Measurements from ENCODE around the gene PTPRJ.
"Not testable (repeated sequence)": the region's sequence is repeated elsewhere in the genome, so short reads cannot be mapped to it uniquely, and the experiment has no call there.

Gene PTPRJ

GRCh38 chr11:47980088-47980906 is at the start of gene PTPRJ:
Gene PTPRJ, plus strand, starts transcription at chr11:47980559. Its CDS starts 354 bp downstream, at chr11:47980913.
- DNase-seq: peak; percentile 18 to 43 (median 33)

- no peak for DNase-seq
Observed at GRCh38 chr11:47932544-47932943, 47.8 kb upstream of the PTPRJ start.

- DNase-seq: not testable (repeated sequence)
Observed at GRCh38 chr11:47933797-47934196, 46.6 kb upstream of the PTPRJ start.

GRCh38 chr11:47938791-47939560 is 41.4 kb upstream of the PTPRJ start:
- DNase-seq: no peak

- no peak for DNase-seq
Observed at GRCh38 chr11:47940904-47941649, 39.3 kb upstream of the PTPRJ start.

- DNase-seq: no peak
Observed at GRCh38 chr11:47941907-47942558, 38.3 kb upstream of the PTPRJ start.

GRCh38 chr11:47943721-47944586 is 36.4 kb upstream of the PTPRJ start:
- DNase-seq: no peak

GRCh38 chr11:47944632-47945031 is 35.7 kb upstream of the PTPRJ start:
- DNase-seq: no peak

- no peak for DNase-seq
Observed at GRCh38 chr11:47946682-47947559, 33.4 kb upstream of the PTPRJ start.

GRCh38 chr11:47948137-47948536 is 32.2 kb upstream of the PTPRJ start:
- no peak for DNase-seq

GRCh38 chr11:47949001-47949675 is 31.2 kb upstream of the PTPRJ start:
- DNase-seq: not testable (repeated sequence)

- DNase-seq: peak in 3 of 4 experiments; percentile 23 to 40 (median 26)
Observed at GRCh38 chr11:47950396-47950795, 30.0 kb upstream of the PTPRJ start.

- not testable (repeated sequence) for DNase-seq
Observed at GRCh38 chr11:47951504-47951903, 28.9 kb upstream of the PTPRJ start.

- no peak for DNase-seq
Observed at GRCh38 chr11:47955061-47955755, 25.2 kb upstream of the PTPRJ start.

GRCh38 chr11:47960015-47960414 is 20.3 kb upstream of the PTPRJ start:
- no peak for DNase-seq

GRCh38 chr11:47961383-47961782 is 19.0 kb upstream of the PTPRJ start:
- DNase-seq: no peak

- DNase-seq: no peak
Observed at GRCh38 chr11:47964546-47964945, 15.8 kb upstream of the PTPRJ start.

GRCh38 chr11:47967577-47968525 is 12.5 kb upstream of the PTPRJ start:
- no peak for DNase-seq
